Endodermal cell (in vitro differentiated cells): ENCODE results near the gene TPRA1. TPM values are rescaled to one million over a fixed set of nuclear protein-coding genes. Genes with fewer than 3 reads are reported as not detected.

Source experiments
- DNase-seq: peaks from one replicate; pipeline ENCODE4 v3.0.0-alpha.2; 2017
- H3K27ac ChIP-seq: 2 replicates; pipeline ENCODE4 v1.5.1; 2013; ENCODE audit warnings: mild to moderate bottlenecking, low read depth, low read length, moderate library complexity
- H3K27me3 ChIP-seq: 2 replicates; pipeline ENCODE4 v1.6.1; 2013; ENCODE audit warnings: mild to moderate bottlenecking, low read length, moderate library complexity; ENCODE audit not compliant: insufficient read depth, control insufficient read depth, poor library complexity, severe bottlenecking
- H3K36me3 ChIP-seq: 2 replicates; pipeline ENCODE4 v1.7.0; 2013; ENCODE audit warnings: mild to moderate bottlenecking, low read length, moderate library complexity; ENCODE audit not compliant: control insufficient read depth, insufficient read depth
- H3K4me1 ChIP-seq: one replicate; pipeline ENCODE4 v1.7.0; 2013; ENCODE audit warnings: low read length; ENCODE audit not compliant: control insufficient read depth, insufficient read depth
- H3K4me3 ChIP-seq: 2 replicates; pipeline ENCODE4 v1.5.1; 2013; ENCODE audit warnings: mild to moderate bottlenecking, low read length, moderate library complexity
- H3K9ac ChIP-seq: 2 replicates; pipeline ENCODE4 v1.6.1; 2013; ENCODE audit warnings: mild to moderate bottlenecking, low read length, moderate library complexity; ENCODE audit not compliant: poor library complexity, severe bottlenecking; ENCODE audit errors: extremely low read depth
- H3K9me3 ChIP-seq: 2 replicates; pipeline ENCODE4 v1.6.1; 2013; ENCODE audit warnings: mild to moderate bottlenecking, low read length, moderate library complexity; ENCODE audit not compliant: control insufficient read depth
- H3K27ac Mint-ChIP-seq: 2 replicates; pipeline ENCODE4 v1.8.0; 2020; ENCODE audit warnings: mixed read lengths
- H3K27me3 Mint-ChIP-seq: 2 replicates; pipeline ENCODE4 v1.8.0; 2021; ENCODE audit warnings: mild to moderate bottlenecking, mixed read lengths; ENCODE audit not compliant: insufficient read depth
- H3K36me3 Mint-ChIP-seq: 2 replicates; pipeline ENCODE4 v1.8.0; 2020; ENCODE audit warnings: low read depth, mixed read lengths
- H3K4me1 Mint-ChIP-seq: 2 replicates; pipeline ENCODE4 v1.8.0; 2020; ENCODE audit warnings: mixed read lengths
- H3K4me3 Mint-ChIP-seq: 2 replicates; pipeline ENCODE4 v1.8.0; 2020; ENCODE audit warnings: mild to moderate bottlenecking, moderate library complexity, mixed read lengths
- H3K9me3 Mint-ChIP-seq: 2 replicates; pipeline ENCODE4 v1.8.0; 2020; ENCODE audit warnings: mild to moderate bottlenecking, mixed read lengths
- WGBS, 2 experiments: methylation state at CpG; one replicate each; pipeline versions ENCODE4 v1.1.5 to v1.1.7; 2013; ENCODE audit warnings: missing lambda C conversion rate in 2 of 2, mixed read lengths in 1 of 2; ENCODE audit not compliant: insufficient coverage in 1 of 2, insufficient read length in 1 of 2; 5-methylcytosine and 5-hydroxymethylcytosine counted together
- total RNA-seq, 2 donors: library from RNA; stranded (reverse); fragmentation: NEBNext Ultra II Directional in 1 of 2; extraction: Animal tissue kit (Norgen Biotek cat#: 25700) in 1 of 2; gene quantifications; 2 replicates in 1 of 2; 3 replicates in 1 of 2; pipeline ENCODE4 v1.2.1, GENCODE V29; 2021
- TF ChIP-seq, protein P1 (sequence below): fragments of 200-600 bp; sonication (generic); conservative IDR thresholded peaks from 2 replicates; pipeline ENCODE4 v1.5.0; 2021; ENCODE audit warnings: antibody characterized with exemption, mild to moderate bottlenecking

Gene TPRA1
- total RNA-seq, 2 donors from 2014 or later = 22.9 TPM

- no peak for DNase-seq
- Histone ChIP-seq H3K36me3 (no peaks in the 10 kb centered on the region), H3K9ac (no peak overlapping the region), H3K27ac (no peak overlapping the region), H3K27me3 (no peaks in the 10 kb centered on the region), H3K9me3 (no peaks in the 10 kb centered on the region), H3K4me1 (no peaks in the 10 kb centered on the region), H3K4me3 (no peak overlapping the region)
- peaks cover 7% of the 10 kb centered on the region for H3K4me1 Mint-ChIP-seq
- TF ChIP-seq, protein P1, sequence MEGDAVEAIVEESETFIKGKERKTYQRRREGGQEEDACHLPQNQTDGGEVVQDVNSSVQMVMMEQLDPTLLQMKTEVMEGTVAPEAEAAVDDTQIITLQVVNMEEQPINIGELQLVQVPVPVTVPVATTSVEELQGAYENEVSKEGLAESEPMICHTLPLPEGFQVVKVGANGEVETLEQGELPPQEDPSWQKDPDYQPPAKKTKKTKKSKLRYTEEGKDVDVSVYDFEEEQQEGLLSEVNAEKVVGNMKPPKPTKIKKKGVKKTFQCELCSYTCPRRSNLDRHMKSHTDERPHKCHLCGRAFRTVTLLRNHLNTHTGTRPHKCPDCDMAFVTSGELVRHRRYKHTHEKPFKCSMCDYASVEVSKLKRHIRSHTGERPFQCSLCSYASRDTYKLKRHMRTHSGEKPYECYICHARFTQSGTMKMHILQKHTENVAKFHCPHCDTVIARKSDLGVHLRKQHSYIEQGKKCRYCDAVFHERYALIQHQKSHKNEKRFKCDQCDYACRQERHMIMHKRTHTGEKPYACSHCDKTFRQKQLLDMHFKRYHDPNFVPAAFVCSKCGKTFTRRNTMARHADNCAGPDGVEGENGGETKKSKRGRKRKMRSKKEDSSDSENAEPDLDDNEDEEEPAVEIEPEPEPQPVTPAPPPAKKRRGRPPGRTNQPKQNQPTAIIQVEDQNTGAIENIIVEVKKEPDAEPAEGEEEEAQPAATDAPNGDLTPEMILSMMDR = no peak
- H3K27ac Mint-ChIP-seq = no peak overlapping the region
- no peaks in the 10 kb centered on the region for H3K9me3 Mint-ChIP-seq
- 89 to 95% methylated on average over 4 of the region's 4 CpGs for WGBS, 2 experiments
- no peaks in the 10 kb centered on the region for H3K27me3 Mint-ChIP-seq
- H3K36me3 Mint-ChIP-seq = no peaks in the 10 kb centered on the region
- no peak overlapping the region for H3K4me3 Mint-ChIP-seq
These were observed 5.2 kb downstream of the TPRA1 start for GRCh38 chr3:127585163-127585812.

GRCh38 chr3:127584734-127585133 lies 5.8 kb downstream of the TPRA1 start:
- TF ChIP-seq, protein P1 = no peak
- no peak for DNase-seq
- no peak overlapping the region for H3K4me3 ChIP-seq
- no peaks in the 10 kb centered on the region for H3K4me1 ChIP-seq
- 93 to 100% methylated on average over 2 to 6 of the region's 6 CpGs for WGBS, 2 experiments
- no peak overlapping the region for H3K9ac ChIP-seq
- no peak overlapping the region for H3K27ac ChIP-seq
- Mint-ChIP-seq H3K27me3 (no peaks in the 10 kb centered on the region), H3K27ac (no peak overlapping the region), H3K9me3 (no peaks in the 10 kb centered on the region), H3K4me1 (peaks cover 7% of the 10 kb centered on the region), H3K4me3 (no peak overlapping the region), H3K36me3 (no peaks in the 10 kb centered on the region)
- H3K36me3 ChIP-seq = no peaks in the 10 kb centered on the region
- H3K9me3 ChIP-seq = no peaks in the 10 kb centered on the region
- H3K27me3 ChIP-seq = no peaks in the 10 kb centered on the region

DNA sequence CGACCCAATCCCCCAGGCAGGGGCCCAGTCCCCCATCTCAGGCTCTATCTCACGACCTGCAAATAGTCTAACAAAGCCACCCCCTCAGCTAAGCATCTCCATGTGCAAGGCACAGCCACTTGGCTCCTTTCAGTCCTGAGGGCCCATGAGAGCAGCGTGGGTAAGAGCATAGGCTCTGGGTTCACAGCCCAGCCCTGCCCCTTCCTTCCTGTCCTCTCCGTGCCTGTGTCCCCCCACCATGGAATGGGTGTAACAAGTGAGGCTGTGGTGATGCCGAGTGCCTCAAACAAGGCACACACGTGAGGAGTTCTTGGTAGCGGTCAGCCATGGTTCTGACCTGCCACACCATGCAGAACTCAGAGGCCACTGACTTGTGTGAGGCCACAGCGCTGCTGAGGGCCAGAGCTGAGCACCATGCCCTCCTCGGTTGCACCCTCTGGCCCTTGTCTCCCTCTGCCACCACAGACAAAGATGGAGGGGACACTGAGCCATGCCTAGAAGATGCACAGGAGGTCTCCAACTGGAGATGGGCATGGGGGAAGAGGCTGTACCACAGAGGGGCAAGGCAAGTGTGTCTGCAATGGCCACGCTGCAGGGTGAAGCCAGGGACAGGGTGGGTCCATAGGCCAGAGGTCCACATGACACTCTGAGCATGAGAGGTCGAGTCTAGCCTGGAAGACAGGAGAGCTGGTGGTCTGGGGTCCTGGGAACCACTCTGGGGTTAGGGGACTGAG lies 10.0 kb downstream of the TPRA1 start:
- H3K9me3 ChIP-seq = no peaks in the 10 kb centered on the region
- Mint-ChIP-seq H3K27ac (no peak overlapping the region), H3K9me3 (no peaks in the 10 kb centered on the region), H3K36me3 (peaks cover 6% of the 10 kb centered on the region), H3K27me3 (no peaks in the 10 kb centered on the region), H3K4me1 (no peaks in the 10 kb centered on the region), H3K4me3 (no peak overlapping the region)
- TF ChIP-seq, protein P1 = no peak
- DNase-seq = no peak
- H3K36me3 ChIP-seq = no peaks in the 10 kb centered on the region
- H3K9ac ChIP-seq = no peak overlapping the region
- H3K4me3 ChIP-seq = no peak overlapping the region
- no peak overlapping the region for H3K27ac ChIP-seq
- no peaks in the 10 kb centered on the region for H3K4me1 ChIP-seq
- WGBS, 2 experiments = 93 to 100% methylated on average over 2 to 11 of the region's 11 CpGs
- H3K27me3 ChIP-seq = no peaks in the 10 kb centered on the region
